GM19351 (cell line): ENCODE results near the gene CAMK2A.

Experiments
- ATAC-seq: cut with Tn5 transposase; IDR thresholded peaks from one replicate; pipeline ENCODE4 v1.9.1; 2021; ENCODE audit warnings: mild to moderate bottlenecking, moderate library complexity; ENCODE audit not compliant: unreplicated experiment

CAMK2A gene

DNA sequence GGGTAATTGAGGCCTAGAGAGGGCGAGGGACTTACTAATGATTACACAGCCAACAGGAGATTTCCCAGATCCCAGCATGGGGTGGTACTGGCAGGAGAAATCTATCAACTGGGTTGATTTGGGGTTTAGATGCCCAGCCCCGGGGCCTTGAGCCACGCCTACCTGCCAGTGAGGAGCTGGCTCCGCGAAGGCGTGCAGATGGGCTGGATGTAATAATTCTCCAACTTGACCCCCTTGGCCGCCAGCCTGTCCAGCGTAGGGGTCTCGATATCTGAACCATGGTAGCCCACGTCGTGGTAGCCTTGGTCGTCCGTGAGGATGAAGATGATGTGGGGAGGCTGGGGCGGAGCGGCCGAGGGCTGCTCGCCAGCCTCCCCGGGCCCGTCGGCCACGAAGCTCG, 12.3 kb upstream of the CAMK2A start:
- no peak for ATAC-seq

DNA sequence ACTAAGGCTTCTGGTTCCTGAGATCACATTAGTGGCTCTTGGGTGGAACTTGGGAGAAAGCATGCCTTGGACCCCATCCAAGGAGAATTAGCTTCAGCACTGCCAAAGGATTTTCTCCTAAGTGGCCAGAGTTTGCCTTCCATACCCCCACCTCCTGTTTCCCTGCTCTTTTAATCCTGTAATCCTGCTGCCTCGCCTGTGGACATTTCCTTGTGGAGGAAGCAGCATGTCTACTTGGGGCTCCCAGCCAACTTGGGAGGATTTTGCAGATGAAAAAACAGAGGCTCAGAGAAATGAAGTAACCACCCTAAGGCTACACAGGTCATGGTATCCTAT, 11.6 kb upstream of the CAMK2A start:
- no peak for ATAC-seq

DNA sequence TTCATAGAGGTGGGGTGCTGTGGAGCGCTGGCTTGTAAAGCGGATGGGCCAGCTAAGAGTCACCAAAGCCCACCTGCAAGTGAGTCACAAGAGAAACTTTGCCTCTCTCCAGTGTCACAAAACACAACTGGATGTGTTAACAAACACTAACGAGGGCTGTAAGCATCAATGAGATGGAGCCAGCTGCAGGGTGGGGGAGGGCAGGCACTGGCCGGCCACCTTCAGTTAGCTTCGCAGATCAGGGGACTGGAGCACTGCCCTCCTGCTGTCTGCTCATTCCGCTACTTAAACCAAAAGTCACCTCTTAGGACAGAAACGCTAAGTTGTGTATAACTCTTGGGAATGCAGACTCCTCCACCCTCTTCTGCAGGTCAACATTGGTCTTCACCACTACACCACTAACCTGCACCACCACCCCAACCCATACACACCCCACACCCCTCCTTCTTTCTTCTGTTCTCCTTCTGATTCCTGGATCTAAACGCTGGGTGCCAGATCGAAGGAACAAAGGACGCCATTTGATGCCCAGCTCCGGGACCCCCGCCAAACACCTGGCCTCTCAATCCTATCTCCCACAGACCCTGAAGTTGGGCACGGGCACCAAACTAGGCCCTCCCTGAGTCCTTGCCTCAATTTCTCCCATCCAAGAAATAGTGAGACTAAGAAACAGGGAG, 11.1 kb upstream of the CAMK2A start:
- ATAC-seq = no peak

DNA sequence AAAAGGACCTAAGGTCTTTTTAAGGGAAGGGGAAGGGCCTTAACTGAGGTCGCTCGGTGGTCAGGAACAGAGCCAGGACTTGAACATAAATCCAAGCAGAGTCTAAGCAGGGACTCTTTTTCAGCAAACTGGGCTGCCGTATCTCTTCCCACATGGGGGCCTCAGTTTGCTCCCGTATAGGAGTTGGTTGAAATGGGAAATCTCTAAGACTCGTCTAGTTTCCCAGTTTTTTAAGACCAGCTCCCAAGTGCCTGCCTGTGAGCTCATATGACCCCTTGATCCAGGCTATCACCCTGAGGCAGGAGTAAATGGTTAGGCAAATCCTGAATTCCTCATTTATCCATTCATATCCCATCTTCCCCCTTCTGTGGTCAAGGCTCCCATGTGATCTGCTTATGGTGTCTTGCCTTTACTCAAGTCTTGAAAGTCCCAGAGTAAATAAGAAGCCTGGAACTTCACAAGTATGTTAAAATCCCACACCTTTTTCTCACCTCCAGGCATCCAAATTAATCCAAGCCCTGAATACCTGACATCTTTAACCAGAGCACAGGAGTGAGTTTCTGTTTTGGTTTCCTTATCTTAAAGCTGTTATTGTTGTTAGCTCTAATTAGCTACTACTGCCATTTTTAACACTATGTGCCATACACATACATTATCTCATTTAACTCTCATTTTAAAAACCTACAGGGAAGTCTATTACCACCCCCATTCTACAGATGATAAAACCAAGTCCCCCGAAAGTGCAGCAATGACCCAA, 10.2 kb upstream of the CAMK2A start:
- no peak for ATAC-seq

DNA sequence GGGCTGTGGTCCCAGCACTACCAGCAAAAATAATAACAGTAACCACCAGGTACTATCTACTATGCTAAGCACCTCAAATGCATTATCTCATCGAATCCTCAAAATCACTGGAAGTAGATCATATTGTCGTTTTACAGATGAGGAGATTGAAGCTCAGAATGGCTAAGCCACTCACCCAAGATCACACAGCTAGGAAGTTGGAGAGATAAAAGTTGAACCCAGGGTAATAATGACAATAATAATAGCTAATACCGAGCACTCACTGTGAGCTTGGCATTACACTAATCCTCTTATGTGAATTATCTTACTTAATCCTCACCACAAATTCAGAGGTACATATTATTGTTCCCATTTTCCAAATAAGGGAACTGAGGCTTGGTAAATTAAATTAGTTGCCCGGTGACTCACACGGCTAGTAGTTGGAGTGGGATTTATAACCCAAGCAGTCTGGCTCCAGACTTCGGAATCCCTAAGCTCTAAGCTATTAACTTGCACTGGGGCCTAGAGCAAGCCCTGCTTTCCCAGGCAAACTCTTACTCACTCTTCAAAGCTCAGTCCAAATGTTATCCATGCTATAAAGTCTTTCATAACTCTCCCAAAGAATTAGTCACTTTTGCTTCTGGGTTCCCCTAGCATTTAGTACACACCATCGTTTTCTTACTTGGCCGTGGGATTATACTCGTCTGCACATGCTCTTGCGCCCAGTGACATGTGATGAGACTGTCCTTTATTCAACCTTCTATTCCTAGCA, 9.3 kb upstream of the CAMK2A start:
- ATAC-seq = no peak

DNA sequence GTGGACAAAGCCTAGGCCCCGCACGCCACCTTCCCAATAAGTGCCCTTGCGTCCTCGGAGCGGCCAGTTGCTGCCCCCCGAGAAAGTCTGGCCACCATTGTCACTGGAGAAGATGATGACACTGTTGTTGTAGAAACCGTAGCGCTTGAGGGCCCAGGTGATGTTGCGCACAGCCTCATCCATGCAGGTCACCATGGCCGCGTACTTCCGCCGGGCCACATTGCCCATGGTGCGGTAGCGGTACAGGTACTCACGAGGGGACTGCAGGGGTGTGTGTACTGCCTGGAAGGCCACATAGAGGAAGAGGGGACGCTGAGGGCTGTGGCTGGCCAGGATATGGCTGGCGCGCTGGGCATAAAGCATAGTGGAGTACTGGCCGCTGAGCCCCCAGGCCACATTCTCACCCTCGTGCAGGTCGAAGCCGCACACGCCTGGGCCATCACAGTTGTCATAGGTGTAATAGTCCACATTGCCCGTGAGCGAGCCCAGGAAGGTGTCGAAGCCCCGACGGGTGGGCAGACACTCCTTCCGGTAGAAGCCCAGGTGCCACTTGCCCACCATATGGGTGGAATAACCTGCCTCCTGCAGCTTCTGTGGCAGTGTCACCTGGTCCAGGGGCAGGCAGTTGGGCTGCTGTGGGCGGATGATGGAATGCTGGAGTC, 8.5 kb upstream of the CAMK2A start:
- no peak for ATAC-seq

DNA sequence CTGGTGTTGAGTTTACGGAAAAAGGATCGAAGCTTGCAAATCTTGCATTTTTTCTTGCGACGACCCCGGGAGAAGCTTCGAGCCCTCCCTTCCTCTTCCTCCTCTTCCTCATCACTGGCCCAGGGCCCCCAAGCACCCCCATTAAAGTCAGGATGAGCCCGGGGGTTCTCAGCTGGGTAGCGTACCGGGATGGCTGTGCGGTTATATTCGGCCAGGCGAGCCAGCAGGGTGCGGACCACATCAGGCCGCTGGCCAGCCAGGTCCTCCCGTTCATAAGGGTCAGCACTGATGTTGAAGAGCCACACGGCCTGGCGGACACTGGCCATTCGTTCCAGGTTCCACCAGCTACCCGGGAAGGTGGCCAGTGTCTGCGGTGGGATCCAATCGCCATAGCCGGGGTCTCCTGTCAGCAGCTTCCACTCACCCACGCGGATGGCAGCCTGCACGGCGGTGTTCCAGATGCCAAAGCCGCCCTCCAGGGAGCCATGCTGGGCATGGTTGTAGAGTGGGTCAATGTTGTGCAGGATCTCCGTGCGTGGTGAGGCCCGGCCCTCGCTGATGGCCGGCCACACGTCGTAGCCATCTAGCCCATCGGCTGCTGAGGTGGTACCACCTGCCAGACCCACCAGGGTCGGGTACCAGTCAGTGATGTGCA, 7.8 kb upstream of the CAMK2A start:
- no peak for ATAC-seq

DNA sequence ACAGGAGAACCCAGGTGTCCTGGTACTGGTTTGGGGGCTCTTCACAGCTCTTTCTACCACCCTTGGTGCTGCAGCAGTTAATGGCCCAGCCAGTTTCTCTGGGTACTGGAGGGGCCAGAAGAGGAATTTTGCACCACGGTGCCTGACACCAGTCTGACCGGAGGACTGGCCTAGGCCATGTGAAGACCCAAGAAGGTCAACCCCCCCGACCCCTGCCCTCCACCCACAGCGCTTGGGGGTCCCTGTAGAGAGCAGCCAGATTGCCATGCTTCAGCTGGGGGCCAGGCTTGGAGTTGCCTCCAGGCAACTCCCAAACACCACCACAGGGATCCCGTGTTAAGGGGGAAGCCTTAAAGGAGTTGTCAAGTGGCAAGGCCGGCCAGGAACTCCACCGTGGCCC, 6.9 kb upstream of the CAMK2A start:
- no peak for ATAC-seq

DNA sequence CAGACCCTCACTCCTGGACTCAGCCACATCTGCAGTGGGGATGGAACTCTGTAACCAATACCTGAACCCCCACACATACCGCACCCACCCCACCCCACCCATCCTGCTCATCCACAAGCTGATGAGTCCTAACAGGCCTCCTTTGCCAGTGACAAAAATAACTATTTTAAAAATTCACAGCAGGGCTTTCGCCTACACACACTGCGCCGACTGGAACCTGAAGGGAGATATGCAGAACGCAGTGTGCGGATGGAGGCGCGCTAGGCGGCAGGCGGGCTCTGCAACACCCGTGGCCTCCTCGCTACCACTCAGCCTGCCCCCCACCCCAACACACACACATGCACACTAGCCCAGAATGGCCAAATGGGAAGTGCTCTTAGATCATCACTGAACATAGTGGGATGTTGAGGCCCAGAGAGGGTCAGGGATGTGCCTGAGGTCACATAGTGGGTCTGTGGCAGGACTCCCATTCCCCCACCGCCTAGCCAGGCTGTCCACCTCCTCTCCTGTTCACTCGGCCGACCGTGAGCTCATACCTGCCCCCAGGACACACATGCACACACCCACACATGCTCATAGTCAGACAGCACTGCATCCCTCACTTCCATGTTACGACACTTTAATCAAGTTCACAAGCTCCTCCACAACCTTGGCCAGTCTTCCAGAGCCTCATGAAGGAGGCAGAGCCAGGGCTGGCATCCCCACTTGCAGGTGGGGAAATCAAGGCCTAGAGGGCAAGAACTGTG, 6.3 kb upstream of the CAMK2A start:
- no peak for ATAC-seq

DNA sequence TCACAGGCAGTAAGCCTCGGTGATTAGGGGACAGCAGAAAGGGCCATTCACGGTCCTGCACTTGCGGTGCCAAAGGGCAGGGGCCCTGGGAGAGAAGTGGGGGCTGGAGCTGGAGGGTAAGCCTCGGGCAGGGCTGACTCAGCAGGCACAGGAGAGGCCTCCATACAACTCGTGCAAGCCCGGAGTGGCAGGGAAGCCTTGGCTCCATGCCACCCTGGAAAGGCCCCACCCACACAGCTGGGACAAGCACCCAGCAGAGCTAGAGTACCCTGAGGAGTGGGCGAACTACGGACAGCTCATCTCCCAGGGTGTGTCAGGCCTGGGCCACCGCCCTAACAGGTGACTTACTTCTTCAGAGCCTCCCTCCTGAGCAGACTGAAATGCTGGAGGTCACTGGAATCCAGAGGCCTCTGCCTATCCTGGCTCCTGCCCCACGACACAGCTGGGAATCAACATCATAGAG, 5.6 kb upstream of the CAMK2A start:
- no peak for ATAC-seq

DNA sequence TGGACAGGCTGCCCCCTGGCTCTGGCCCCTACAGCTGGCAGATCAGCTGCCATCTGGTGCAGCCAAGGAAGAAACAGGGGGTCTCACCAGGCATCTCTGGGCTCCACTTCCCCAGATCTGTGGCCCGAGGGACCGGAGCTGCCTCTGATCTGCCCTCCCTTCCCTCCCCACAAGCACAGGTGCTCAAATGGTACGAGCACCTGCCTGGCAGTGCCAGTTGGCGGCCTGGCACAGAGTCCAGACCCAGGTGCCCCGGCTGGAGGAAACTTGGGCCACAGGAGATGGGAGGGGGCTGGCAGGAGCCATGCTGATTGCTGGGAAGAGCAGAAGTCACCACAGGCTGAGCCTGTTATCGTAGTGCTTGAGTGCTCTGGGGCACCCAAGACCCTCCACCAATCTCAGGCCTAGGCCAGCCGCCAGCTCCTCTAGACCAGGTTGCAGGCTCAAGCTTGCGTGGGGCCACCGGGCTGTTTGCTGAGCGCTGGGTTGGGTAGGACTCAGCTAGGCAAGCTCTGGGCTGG, 5.0 kb upstream of the CAMK2A start:
- ATAC-seq = no peak

DNA sequence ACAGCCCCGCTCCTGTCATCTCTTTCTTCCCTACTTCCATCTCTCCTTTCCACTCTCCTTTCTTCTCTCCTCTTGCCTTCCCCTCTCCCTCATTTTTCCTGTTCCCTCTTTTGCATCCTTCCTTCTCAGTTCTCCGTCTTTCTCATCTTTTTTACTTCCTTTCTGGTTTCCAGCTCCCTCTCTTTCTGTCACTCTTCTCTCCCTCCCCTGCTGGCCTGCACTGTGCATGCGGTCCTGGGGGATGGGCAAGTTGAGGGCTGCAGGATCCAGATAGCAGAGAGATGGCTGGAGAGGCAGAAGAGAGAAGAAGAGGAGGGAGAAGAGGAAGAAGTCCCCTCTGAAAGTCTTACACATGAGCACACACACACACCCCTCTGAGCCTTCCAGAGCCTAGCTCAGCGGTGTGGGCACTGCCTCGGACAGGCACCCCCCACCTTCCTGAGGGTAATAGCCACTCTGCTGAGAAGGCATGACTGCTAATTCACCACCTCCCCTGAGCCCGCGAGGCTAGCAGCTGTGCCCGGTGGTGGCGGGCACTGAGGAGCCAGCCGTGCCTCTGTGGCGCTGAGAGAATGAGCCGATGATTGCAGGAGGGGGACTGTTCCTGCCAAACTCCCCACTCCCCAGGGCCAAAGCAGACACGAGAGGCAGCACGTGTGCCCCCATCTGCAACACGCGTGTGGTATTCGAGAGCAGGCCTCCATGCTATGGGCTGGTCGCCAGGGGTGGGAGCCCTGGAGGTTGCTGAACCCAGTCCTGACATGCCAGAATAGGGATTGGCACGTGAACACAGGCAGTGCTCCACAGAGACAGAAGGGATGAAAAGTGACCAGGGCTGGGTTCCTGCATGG, 3.7 kb upstream of the CAMK2A start:
- no peak for ATAC-seq

DNA sequence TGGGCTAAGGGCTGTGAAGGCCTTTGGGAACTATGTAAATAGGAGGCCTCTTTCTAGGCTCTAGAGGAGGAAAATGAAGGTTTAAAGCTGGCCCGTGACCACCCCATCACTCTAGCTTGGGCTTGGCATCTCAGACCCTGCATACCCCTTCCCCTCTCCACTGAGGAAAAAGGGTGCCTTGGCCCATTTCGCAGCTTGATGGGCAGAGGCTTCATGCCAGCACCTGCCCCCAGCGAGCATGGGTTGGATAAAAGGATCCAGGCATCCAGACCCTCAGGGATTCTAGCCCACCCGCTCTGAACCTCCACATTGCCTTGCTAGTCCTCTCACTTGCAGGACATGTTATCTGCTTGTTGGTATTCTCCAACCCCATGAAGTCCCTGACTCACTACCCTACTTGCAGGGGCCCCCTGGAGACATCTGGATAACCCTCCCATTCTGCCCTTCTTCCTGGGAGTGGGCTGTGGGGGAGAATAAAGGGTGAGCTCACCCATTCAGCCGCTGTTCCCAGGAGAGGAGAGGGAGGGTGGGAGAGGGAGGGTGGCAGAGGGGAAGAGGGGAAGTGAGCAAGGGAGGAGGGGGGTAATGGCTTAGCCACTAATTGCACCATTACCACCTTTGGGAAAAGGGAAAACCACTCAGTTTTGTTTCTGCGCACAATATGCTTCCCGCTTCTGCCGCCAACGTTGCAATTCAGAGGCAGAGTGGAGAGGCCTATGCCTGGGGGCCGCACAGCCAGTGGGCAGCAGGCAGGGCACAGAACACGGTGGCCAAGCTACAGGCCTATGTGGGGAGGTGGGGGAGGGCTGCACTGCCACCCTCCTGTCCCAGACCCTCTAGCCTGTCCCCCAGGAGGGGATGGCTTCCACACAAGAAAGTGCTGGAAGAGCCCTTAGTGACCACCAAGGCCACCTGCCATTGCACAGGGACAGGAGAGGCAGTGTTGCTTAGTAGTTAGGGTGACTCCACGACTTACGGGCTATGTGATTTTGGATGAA, 2.1 kb upstream of the CAMK2A start:
- ATAC-seq = no peak

DNA sequence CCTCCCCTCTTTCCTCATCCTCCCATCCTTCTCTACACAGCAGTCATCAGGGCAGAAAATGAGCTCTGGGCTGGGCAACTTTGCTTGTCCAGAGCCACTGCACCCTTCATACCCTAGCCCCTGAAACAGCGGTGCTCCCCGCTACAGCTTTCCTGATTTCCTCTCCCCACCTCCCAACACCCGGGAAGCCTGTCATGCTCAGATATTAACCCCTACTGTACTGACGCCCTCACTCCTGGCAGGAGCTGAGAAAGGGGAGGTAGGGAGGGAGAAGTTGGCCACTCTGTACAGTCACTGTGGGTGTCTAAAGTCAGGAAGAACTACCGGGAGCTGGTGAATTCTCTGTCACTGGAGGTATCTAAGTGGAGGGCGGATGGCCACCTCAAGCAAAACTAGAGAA, 782 bp downstream of the CAMK2A start:
- ATAC-seq = no peak

DNA sequence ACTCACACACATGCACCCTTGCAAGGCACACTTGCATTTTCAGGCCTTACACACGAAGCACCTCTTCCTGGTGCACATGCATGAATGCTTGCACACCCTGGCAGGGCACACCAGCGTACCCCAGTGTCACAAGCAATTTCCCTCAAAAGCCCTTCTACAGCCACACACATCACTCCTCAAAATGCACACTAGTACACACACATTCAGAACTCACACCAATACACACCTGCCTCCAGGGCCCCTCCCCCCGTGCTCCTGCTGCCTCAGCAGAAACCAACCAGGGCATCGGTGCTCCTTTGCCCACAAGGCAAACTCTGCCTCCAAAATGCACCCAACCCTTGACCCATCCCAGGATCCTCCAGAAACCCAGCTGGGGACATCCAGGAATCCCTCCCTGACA, 1.2 kb downstream of the CAMK2A start:
- no peak for ATAC-seq

DNA sequence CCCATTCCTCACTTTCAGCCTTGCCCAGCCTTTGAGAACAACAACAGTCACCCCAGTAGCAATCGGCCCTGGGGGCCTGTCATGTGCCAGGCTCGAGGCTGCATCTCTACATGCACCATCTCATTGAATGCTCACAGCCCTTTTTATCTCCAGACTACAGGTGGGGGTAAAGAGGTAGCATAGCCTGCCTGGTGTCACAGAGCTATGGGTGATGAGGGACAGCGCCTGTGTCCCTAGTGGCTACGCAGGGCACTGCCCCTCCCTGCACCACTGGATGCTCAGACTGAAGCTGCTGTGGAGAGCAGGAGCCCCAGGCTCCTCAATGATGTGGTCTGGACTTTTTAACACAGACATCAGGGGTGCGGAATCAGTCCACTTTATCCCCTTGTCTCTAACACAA, 2.8 kb downstream of the CAMK2A start:
- ATAC-seq = no peak

DNA sequence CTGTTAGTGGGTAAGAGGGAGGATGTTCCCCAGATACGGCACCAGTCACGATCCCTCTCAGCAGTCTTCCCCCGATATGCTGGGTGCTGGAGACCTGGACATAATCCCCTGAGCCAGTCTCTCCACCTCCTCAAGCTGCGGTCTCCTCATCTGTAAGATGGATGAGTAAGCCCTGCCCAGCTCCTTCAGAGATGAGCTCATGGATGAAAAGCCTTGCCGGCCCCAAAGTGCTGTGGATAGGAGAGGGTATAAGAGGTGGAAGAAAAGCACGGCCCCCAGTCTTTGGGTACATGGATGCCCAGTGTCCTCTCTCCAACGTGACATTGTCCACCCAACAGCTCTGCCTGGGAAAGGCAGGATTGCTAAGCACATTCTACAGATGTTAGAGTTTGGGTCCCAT, 4.5 kb downstream of the CAMK2A start:
- no peak for ATAC-seq

DNA sequence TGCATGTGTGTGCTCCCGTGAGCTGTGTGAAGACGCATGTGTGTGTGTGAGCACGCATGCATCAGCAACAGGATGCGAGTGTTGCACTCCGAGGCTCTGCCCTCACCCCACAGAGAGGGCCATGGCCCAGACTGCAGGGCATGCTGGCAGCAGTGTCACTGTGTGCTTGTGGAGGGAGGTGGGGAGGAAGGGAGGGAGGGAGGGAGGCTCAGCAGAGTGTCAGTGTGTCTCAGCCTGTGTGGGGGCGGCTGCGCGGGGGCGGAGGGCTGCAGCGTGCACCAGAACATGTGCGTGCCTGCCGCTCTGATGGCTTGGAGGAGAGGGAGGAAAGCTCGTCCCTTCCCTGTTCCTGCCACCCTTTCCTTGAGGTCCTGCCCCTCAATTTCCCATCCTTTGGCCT, 5.3 kb downstream of the CAMK2A start:
- no peak for ATAC-seq
